Measurements from ENCODE around the gene GDF11.
A peak's percentile ranks its signal among the peaks of the same experiment; 100 is the strongest.

The GDF11 gene

DNA sequence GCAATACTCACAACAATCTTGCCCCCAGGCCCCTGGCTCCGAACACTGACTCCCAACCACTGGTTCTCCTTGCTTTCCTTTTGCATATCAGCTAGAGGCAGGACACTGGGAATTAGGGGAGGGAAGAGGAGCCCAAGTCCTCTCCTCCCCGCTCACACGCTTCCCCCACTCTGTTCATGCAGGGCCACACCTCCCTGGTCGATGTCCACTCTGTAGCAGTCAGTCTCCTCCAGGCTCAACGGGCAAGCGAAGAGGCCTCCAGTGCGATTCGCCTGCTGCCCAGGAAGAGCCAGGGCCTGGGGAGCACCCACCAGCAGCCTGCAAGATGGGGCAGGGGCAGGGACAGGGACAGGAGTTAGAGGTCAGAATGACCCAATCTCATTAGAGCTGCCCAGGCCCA is 40.1 kb upstream of the GDF11 start:
- no peak for DNase-seq (ENCODE audit: low read depth)
- H3K4me3 ChIP-seq (ENCODE audit: low read depth, low read length): no peak overlapping the region
- TF ChIP-seq, protein P1, sequence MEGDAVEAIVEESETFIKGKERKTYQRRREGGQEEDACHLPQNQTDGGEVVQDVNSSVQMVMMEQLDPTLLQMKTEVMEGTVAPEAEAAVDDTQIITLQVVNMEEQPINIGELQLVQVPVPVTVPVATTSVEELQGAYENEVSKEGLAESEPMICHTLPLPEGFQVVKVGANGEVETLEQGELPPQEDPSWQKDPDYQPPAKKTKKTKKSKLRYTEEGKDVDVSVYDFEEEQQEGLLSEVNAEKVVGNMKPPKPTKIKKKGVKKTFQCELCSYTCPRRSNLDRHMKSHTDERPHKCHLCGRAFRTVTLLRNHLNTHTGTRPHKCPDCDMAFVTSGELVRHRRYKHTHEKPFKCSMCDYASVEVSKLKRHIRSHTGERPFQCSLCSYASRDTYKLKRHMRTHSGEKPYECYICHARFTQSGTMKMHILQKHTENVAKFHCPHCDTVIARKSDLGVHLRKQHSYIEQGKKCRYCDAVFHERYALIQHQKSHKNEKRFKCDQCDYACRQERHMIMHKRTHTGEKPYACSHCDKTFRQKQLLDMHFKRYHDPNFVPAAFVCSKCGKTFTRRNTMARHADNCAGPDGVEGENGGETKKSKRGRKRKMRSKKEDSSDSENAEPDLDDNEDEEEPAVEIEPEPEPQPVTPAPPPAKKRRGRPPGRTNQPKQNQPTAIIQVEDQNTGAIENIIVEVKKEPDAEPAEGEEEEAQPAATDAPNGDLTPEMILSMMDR (IDR thresholded peaks at IDR 0.05; ENCODE audit: control insufficient read depth, extremely low read depth, insufficient read depth): no peak

DNA sequence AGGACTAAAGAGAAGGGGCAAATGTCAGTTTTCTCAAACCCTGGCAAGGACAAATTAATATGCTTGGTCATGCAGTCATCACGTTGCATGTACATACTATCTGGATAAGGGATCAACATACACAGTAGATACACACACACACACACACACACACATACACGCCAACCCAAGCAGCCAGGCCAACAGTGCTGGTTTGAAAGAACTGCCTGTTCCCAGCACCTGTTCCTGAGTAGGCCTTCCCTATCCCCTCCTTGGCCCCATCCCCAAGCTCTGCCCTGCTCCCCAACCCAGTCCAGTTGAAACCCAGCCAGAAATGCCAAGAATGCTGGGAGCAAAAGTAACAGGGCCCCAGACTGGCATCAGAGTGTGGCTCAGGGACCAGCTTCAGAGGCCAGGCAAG is 39.6 kb upstream of the GDF11 start:
- TF ChIP-seq, protein P1 (IDR thresholded peaks at IDR 0.05; ENCODE audit: control insufficient read depth, extremely low read depth, insufficient read depth): no peak

DNA sequence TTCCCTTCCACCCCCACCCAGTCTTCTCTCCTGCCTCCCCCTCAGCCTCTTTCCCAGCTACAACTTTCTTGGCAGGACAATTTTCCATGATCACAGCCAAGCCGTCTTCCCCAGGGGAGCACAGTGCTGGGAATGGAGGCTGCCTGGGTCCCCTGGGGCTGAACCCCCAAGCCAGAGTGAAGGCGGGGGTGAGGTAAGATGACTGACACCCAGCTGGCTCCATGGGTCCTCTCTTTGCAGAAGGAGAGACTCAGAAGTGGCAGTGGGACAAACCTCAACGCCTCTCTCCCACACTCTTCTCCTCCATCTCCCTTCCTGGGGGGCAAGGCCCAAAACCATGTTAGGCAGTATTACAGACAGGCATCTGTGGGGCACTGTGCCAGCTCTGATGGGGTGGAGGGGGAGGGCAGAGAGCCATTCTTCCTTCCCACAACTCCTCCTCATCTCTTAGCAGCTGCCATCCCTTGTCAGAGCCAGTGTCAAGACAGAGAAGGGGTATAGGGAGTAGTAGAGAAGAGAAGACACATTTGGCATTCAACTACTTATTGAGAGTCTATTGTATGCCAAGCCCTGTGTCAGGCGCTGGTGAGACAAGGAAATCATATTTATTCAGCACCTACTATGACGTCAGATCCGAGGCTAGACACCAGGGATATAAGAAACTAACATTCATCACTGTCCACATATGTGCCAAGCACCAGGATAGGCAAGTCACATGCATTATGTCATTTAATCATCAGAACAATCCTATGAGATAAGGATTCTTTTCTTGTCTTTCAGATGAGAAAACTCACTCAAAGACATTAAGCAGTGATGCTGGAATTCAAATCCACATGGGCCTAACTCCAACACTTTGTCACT is 38.8 kb upstream of the GDF11 start:
- TF ChIP-seq, protein P1 (IDR thresholded peaks at IDR 0.05; ENCODE audit: control insufficient read depth, extremely low read depth, insufficient read depth): no peak
- DNase-seq (ENCODE audit: low read depth): no peak
- no peak overlapping the region for H3K4me3 ChIP-seq (ENCODE audit: low read depth, low read length)

More for the DNA sequence above, 39.6 kb upstream of the GDF11 start:
- H3K4me3 ChIP-seq (ENCODE audit: low read depth, low read length): no peak overlapping the region
- DNase-seq (ENCODE audit: low read depth): peak; percentile 23

DNA sequence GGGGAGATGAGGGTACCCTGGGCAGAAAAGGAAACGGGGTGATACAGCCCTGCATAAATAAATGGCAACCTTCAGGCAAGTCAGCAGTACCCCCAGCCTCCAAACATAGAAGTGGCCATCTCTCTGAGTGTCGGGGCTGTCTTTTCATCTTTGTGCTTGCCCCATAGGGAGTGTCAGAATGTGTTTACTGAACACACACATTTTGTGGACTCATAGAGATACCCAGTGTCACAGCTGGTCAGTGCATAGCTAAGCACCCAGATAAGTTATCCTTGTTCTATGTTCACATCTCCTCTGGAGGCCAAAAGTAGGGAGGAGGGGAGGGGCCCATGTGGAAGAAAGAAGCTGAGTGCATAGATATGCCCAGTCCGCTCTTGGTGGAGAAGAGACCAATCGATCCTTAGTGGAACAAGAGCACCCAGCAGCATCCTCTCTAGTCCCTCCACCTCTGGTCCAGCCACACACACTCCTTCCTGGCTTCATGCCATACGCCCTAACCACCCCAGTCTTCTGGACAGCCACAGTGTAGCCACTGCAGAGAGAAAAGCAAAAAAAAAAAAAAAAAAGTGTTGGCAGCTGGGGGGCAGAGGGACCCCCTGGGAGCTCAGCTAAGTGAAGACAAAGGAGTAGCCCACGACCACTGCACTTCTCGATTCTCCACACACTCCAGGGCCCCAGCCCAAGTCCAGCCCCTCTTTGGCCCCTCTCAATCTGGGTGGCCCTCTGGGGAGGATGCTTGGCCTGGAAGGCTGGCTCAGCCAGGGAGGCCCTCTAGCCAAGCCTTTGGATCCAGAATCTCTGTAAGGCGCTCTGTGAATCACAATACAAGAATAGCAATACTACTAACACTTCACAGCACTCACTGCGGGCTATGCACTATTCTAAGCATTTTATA is 37.9 kb upstream of the GDF11 start:
- no peak overlapping the region for H3K4me3 ChIP-seq (ENCODE audit: low read depth, low read length)
- TF ChIP-seq, protein P1 (IDR thresholded peaks at IDR 0.05; ENCODE audit: control insufficient read depth, extremely low read depth, insufficient read depth): no peak
- DNase-seq (ENCODE audit: low read depth): no peak

DNA sequence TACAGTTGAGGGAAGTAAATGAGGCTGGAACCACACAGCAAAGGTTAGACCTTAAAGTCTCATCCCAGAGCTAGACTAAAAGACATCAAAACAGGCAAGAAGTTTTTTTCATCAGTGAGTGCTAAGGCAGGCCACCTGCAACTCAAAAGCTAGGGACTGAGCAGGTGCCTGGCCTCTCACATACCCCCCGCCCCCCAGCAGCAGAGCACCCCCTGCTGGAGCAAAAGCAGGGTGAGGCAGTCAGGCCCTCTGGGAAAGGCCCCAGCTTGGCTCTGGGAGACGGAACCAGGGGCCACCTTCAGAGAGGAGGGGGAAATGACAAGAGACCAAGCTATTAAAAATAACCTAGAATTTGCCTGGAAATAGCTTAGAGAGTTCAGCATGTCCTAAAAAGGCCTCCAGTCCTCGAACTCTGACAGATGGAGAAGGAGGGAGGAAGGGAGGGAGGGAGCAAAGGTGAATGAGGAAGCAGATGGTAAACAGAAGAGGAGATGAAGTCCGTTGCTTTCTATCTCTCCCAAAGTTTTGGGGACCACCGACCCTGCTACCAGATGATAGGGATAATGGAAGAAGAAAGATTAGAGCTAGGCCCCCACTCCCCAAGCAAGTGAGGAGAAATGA is 37.0 kb upstream of the GDF11 start:
- DNase-seq (ENCODE audit: low read depth): no peak
- TF ChIP-seq, protein P1 (IDR thresholded peaks at IDR 0.05; ENCODE audit: control insufficient read depth, extremely low read depth, insufficient read depth): peak; percentile 35
- H3K4me3 ChIP-seq (ENCODE audit: low read depth, low read length): no peak overlapping the region

DNA sequence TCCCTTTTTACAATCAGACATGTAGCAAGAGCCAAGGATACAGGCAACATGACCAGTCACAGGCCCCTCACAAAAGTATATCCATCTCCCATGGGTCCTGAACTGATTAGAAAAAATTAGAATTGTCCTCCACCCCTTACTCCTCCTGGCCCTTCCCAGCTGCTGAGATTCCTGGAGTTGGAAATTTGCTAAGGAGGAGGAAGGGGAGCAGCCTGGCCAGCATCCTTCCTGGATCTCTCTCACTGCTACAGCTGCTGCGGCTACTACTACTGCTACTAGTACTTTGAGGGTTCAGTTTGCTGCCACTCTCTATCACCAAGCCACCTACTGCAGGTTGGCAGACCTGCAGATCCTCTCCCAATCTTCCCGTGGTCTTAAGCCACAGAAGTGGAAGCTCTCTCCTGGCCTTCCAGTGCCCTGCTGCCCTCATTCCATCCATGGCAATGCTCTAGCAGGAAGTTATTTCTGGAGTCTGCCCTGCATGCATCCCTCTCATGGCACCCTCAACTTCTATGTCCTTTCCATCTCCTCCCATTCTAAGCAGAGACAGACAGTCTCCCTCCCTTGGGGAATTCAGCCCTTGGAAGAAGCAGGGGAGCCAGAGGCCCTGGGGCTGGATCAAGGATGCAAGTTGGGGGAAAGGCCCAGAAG is 36.2 kb upstream of the GDF11 start:
- DNase-seq (ENCODE audit: low read depth): no peak
- H3K4me3 ChIP-seq (ENCODE audit: low read depth, low read length): no peak overlapping the region
- TF ChIP-seq, protein P1 (IDR thresholded peaks at IDR 0.05; ENCODE audit: control insufficient read depth, extremely low read depth, insufficient read depth): no peak

All from LNCaP clone FGC (cell line).